IPS-NIHi11 (cell line): ENCODE measurements around the gene SUPT4H1.

Experiments
- DNase-seq: peaks from one replicate; pipeline ENCODE4 v3.0.0; 2012; ENCODE audit warnings: mixed read lengths, low spot score

Gene SUPT4H1

GRCh38 chr17:58339755-58340404 is 12.1 kb downstream of the SUPT4H1 start:
- DNase-seq = no peak

GRCh38 chr17:58338841-58339754 is 12.9 kb downstream of the SUPT4H1 start:
- peak; percentile 69 for DNase-seq

GRCh38 chr17:58338454-58338840 is 13.6 kb downstream of the SUPT4H1 start:
- no peak for DNase-seq

GRCh38 chr17:58337600-58338453 is 14.2 kb downstream of the SUPT4H1 start:
- peak; percentile 91 for DNase-seq

- DNase-seq = peak; percentile 15
These were observed 14.8 kb downstream of the SUPT4H1 start for GRCh38 chr17:58337210-58337599.

- peak; percentile 3 for DNase-seq
These were observed 15.4 kb downstream of the SUPT4H1 start for GRCh38 chr17:58336456-58337209.

GRCh38 chr17:58335779-58336455 is 16.1 kb downstream of the SUPT4H1 start:
- DNase-seq = no peak

GRCh38 chr17:58335061-58335731 is 16.8 kb downstream of the SUPT4H1 start:
- DNase-seq = no peak

- DNase-seq = no peak
These were observed 17.3 kb downstream of the SUPT4H1 start for GRCh38 chr17:58334661-58335060.

- DNase-seq = no peak
These were observed 17.7 kb downstream of the SUPT4H1 start for GRCh38 chr17:58334256-58334655.

GRCh38 chr17:58333736-58334207 is 18.2 kb downstream of the SUPT4H1 start:
- DNase-seq = no peak

- no peak for DNase-seq
These were observed 18.9 kb downstream of the SUPT4H1 start for GRCh38 chr17:58332778-58333735.

- DNase-seq = no peak
These were observed 19.9 kb downstream of the SUPT4H1 start for GRCh38 chr17:58331815-58332777.

GRCh38 chr17:58330997-58331814 is 20.8 kb downstream of the SUPT4H1 start:
- DNase-seq = no peak

GRCh38 chr17:58330538-58330996 is 21.4 kb downstream of the SUPT4H1 start:
- no peak for DNase-seq

- no peak for DNase-seq
These were observed 22.0 kb downstream of the SUPT4H1 start for GRCh38 chr17:58329810-58330537.
